GM12878 (cell line): Measurements from ENCODE around the gene KIAA1217. TPM values are rescaled to one million over a fixed set of nuclear protein-coding genes. Genes with fewer than 3 reads are reported as not detected.

Experiments used
- ATAC-seq: fragments of 200-7000 bp; cut with Tn5 transposase; 3 replicates; pipeline ENCODE4 v1.9.1; 2020; ENCODE audit warnings: mild to moderate bottlenecking, moderate library complexity
- BruUV-seq: library from RNA; stranded (reverse); fragments of 400-500 nt; replicated peaks from 2 replicates; lab custom pipeline; 2021; lab: Mats Ljungman, UMichigan
- CTCF ChIA-PET: fragments of 300-600 bp; sonication (Branson Sonifier 250); formaldehyde crosslinking; extraction: SDS; loops from one replicate; lab custom pipeline; 2021; ENCODE audit warnings: inconsistent platforms; lab: Yijun Ruan, JAX
- POLR2A ChIA-PET: fragments of 350-600 bp; formaldehyde crosslinking; extraction: SDS; loops from one replicate; lab custom pipeline; 2021; ENCODE audit warnings: inconsistent platforms; lab: Charles Lee
- RAD21 ChIA-PET: fragments of 300-600 bp; sonication (Branson Sonifier 250); formaldehyde crosslinking; loops from one replicate; lab custom pipeline; 2023; ENCODE audit warnings: antibody characterized with exemption; ENCODE audit not compliant: unreplicated experiment; lab: Charles Lee
- SMC1A ChIA-PET: fragments of 300-600 bp; sonication (Branson Sonifier 250); formaldehyde crosslinking; loops from one replicate; lab custom pipeline; 2023; ENCODE audit not compliant: unreplicated experiment, uncharacterized antibody; lab: Charles Lee
- DNase-seq: peaks from one replicate; pipeline ENCODE4 v3.0.0-alpha.2; 2011; ENCODE audit warnings: low read depth, low spot score
- FAIRE-seq: peaks from 3 replicates; lab custom pipeline; 2011; peaks lifted over from hg19 to GRCh38; lab: Jason Lieb, UNC
- H2AFZ ChIP-seq: 2 replicates; pipeline ENCODE4 v1.6.0; 2011; ENCODE audit warnings: low read depth, low read length, control low read depth; ENCODE audit not compliant: control insufficient read depth
- H3K27ac ChIP-seq: 2 replicates; pipeline ENCODE4 v1.5.1; 2011; ENCODE audit warnings: control low read depth; ENCODE audit not compliant: control insufficient read depth, insufficient read depth
- H3K27me3 ChIP-seq, 2 experiments: replicated peaks in 1 of 2; 2 replicates each; pipeline versions ENCODE4 v1.6.0 to v1.6.1; 2011; ENCODE audit warnings: low read length in 1 of 2; ENCODE audit not compliant: control insufficient read depth in 2 of 2, insufficient read depth in 2 of 2
- H3K36me3 ChIP-seq, 2 experiments: 2 replicates each; pipeline ENCODE4 v1.5.1; 2011; ENCODE audit warnings: low read length in 1 of 2; ENCODE audit not compliant: control insufficient read depth in 2 of 2, insufficient read depth in 2 of 2
- H3K4me1 ChIP-seq: 2 replicates; pipeline ENCODE4 v1.6.1; 2011; ENCODE audit warnings: mild to moderate bottlenecking, low read length, moderate library complexity, mixed read lengths; ENCODE audit not compliant: control insufficient read depth, insufficient read depth
- H3K4me2 ChIP-seq: 2 replicates; pipeline ENCODE4 v1.6.0; 2011; ENCODE audit warnings: control low read depth; ENCODE audit not compliant: control insufficient read depth, insufficient read depth
- H3K4me3 ChIP-seq: fragments of 200-600 bp; sonication (generic); 2 replicates; pipeline ENCODE4 v1.5.1; 2016
- H3K79me2 ChIP-seq: 2 replicates; pipeline ENCODE4 v1.6.0; 2011; ENCODE audit warnings: low read length; ENCODE audit not compliant: control insufficient read depth, insufficient read depth
- H3K9ac ChIP-seq: 2 replicates; pipeline ENCODE4 v1.8.0; 2011; ENCODE audit warnings: low read length, control low read depth, mixed read lengths; ENCODE audit not compliant: control insufficient read depth, insufficient read depth
- H3K9me3 ChIP-seq: replicated peaks from 3 replicates; pipeline ENCODE4 v1.5.1; 2011; ENCODE audit warnings: mild to moderate bottlenecking, low read length; ENCODE audit not compliant: control insufficient read depth, insufficient read depth
- H4K20me1 ChIP-seq: 2 replicates; pipeline ENCODE4 v1.6.0; 2011; ENCODE audit not compliant: control insufficient read depth, insufficient read depth
- BHLHE40 ChIP-seq, 2 experiments: fragments of 450-650 bp in 1 of 2; IDR thresholded peaks; 2 replicates each; pipeline ENCODE4 v1.6.1; 2011 to 2017; ENCODE audit warnings: low read depth in 2 of 2, borderline replicate concordance in 1 of 2, improper control_type of control experiment in 1 of 2, low read length in 1 of 2, mild to moderate bottlenecking in 1 of 2
- BRCA1 ChIP-seq: IDR thresholded peaks from 2 replicates; pipeline ENCODE4 v1.6.1; 2011; ENCODE audit warnings: low read depth, low read length, improper control_type of control experiment
- HDAC2 ChIP-seq: fragments of 200-600 bp; sonication (generic); IDR thresholded peaks from 2 replicates; pipeline ENCODE4 v1.6.1; 2017
- NBN ChIP-seq: fragments of 450-650 bp; IDR thresholded peaks from 2 replicates; pipeline ENCODE4 v1.6.1; 2016
- NRF1 ChIP-seq: conservative IDR thresholded peaks from 2 replicates; pipeline ENCODE4 v1.6.1; 2011; ENCODE audit warnings: mild to moderate bottlenecking, low read depth, low read length, improper control_type of control experiment
- RAD51 ChIP-seq: fragments of 450-650 bp; IDR thresholded peaks from 2 replicates; pipeline ENCODE4 v1.6.1; 2016; ENCODE audit warnings: moderate library complexity, mild to moderate bottlenecking, inconsistent platforms
- ZZZ3 ChIP-seq: IDR thresholded peaks from 2 replicates; pipeline ENCODE4 v1.6.1; 2011; ENCODE audit warnings: low read depth; ENCODE audit not compliant: control insufficient read depth, insufficient read length
- WGBS: methylation state at CpG from one replicate; pipeline ENCODE4 v1.1.6; 2016; ENCODE audit warnings: low lambda C conversion rate; ENCODE audit not compliant: insufficient replicate concordance, insufficient coverage; ENCODE audit errors: missing lambda C conversion rate; 5-methylcytosine and 5-hydroxymethylcytosine counted together
- in situ Hi-C: fragments of 300-500 bp; cut with MboI; formaldehyde crosslinking; loops from 9 replicates; pipeline ENCODE4 v1.14.3; 2018; ENCODE audit warnings: mixed read lengths
- intact Hi-C: fragments of 100-400 bp; cut with micrococcal nuclease; formaldehyde crosslinking; loops from one replicate; pipeline ENCODE4 v1.14.2; 2022; ENCODE audit not compliant: unreplicated experiment
- polyA plus RNA-seq, 11 experiments: library from polyadenylated mRNA; depleted of rRNA in 4 of 11; unstranded in 6 of 11; stranded (reverse) in 5 of 11; fragments of >200 nt; fragmentation: Nextera tagmentation in 4 of 11; fragmentation: Illumina TruSeq in 1 of 11; extraction: Ambion mirVana in 4 of 11; extraction: Trizol in 1 of 11; gene quantifications; 1 replicate in 1 of 11; 2 replicates in 10 of 11; pipeline versions ENCODE4 v1.2.1 to v1.2.3, GENCODE V29; 2011 to 2016; ENCODE audit warnings: inconsistent platforms in 2 of 11, missing spikeins in 2 of 11, low read depth in 1 of 11
- total RNA-seq, 4 experiments: library from RNA; depleted of rRNA in 3 of 4; stranded (reverse); fragments of >200 nt in 3 of 4; fragmentation: Illumina TruSeq in 1 of 4; extraction: Trizol in 1 of 4; gene quantifications; 2 replicates each; pipeline versions ENCODE4 v1.2.1 to v1.2.3, GENCODE V29; 2013 to 2021
- TF ChIP-seq, protein P1 (sequence below): fragments of 450-650 bp; IDR thresholded peaks from 2 replicates; pipeline ENCODE4 v1.6.1; 2017; ENCODE audit warnings: mild to moderate bottlenecking, moderate library complexity
- TF ChIP-seq, protein P2 (sequence below): fragments of 450-650 bp; IDR thresholded peaks from 2 replicates; pipeline ENCODE4 v1.6.1; 2018; ENCODE audit warnings: borderline replicate concordance, mild to moderate bottlenecking; ENCODE audit not compliant: partially characterized antibody
- TF ChIP-seq, protein P3 (sequence below): IDR thresholded peaks from 2 replicates; pipeline ENCODE4 v1.6.1; 2012; ENCODE audit warnings: low read depth, low read length, improper control_type of control experiment

The KIAA1217 gene
- total and polyA plus RNA-seq, 10 of the 15 experiments (the other 5 are each of a cell fraction or from before 2014, with no cell fraction given), result 0.57 to 3.8 (median 2.1) TPM

DNA sequence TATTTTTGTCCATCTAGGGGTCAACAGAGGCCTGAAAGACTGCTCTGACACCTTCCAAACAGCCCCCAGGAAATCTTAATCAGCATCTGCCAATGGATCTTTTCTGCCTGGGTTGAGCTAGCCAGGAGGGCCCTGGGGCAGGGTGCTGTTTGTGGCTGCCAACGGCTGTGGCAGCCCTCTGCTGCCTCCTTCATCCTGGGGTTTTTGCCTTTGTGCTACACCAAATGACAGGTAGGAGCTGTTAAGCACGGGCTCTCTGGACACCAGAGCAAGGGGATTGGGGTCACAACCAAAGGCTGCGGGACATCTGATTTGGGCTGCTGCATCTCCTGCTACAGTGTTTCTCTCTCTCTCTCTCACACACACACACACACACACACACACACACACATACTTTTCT is 2.0 kb upstream of the KIAA1217 start:
- Histone ChIP-seq H3K27me3 (no peaks in the 10 kb centered on the region), H3K27ac (no peak overlapping the region), H3K79me2 (no peaks in the 10 kb centered on the region; the same call in 1 of the 2 replicates), H4K20me1 (no peaks in the 10 kb centered on the region), H3K4me2 (no peak overlapping the region), H3K9ac (no peak overlapping the region), H3K4me3 (no peak overlapping the region), H3K4me1 (peaks cover 9% of the 10 kb centered on the region), H3K36me3 (no peaks in the 10 kb centered on the region), H2AFZ (no peak overlapping the region)
- no peak for ATAC-seq
- FAIRE-seq, result no peak
- DNase-seq, result no peak
- SMC1A ChIA-PET, result interaction anchor here (0.6 to 1.3 kb wide), 3 partner anchors 8 to 153 kb away, joined by 3 to 5 read pairs (median 3); no protein-coding TSS in a partner anchor
- BruUV-seq, result no TSS peak
- RAD21 ChIA-PET, result interaction anchor here (0.6 to 1.8 kb wide), 2 partner anchors 86 to 177 kb away, joined by 3 to 4 read pairs; no protein-coding TSS in a partner anchor
- in situ Hi-C loops (no loop called here), intact Hi-C loops (no loop called here)
- 73% methylated on average over 3 of the region's 3 CpGs for WGBS
- TF ChIP-seq, protein P1, sequence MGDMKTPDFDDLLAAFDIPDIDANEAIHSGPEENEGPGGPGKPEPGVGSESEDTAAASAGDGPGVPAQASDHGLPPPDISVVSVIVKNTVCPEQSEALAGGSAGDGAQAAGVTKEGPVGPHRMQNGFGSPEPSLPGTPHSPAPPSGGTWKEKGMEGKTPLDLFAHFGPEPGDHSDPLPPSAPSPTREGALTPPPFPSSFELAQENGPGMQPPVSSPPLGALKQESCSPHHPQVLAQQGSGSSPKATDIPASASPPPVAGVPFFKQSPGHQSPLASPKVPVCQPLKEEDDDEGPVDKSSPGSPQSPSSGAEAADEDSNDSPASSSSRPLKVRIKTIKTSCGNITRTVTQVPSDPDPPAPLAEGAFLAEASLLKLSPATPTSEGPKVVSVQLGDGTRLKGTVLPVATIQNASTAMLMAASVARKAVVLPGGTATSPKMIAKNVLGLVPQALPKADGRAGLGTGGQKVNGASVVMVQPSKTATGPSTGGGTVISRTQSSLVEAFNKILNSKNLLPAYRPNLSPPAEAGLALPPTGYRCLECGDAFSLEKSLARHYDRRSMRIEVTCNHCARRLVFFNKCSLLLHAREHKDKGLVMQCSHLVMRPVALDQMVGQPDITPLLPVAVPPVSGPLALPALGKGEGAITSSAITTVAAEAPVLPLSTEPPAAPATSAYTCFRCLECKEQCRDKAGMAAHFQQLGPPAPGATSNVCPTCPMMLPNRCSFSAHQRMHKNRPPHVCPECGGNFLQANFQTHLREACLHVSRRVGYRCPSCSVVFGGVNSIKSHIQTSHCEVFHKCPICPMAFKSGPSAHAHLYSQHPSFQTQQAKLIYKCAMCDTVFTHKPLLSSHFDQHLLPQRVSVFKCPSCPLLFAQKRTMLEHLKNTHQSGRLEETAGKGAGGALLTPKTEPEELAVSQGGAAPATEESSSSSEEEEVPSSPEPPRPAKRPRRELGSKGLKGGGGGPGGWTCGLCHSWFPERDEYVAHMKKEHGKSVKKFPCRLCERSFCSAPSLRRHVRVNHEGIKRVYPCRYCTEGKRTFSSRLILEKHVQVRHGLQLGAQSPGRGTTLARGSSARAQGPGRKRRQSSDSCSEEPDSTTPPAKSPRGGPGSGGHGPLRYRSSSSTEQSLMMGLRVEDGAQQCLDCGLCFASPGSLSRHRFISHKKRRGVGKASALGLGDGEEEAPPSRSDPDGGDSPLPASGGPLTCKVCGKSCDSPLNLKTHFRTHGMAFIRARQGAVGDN, result no peak
- TF ChIP-seq BRCA1, result no peak
- TF ChIP-seq HDAC2, result no peak
- TF ChIP-seq RAD51, result no peak
- TF ChIP-seq NRF1, result no peak
- TF ChIP-seq NBN, result no peak
- no peak for TF ChIP-seq BHLHE40 (IDR thresholded peaks at IDR 0.05; ENCODE audit: borderline replicate concordance in 1 of 2, low read depth in 2 of 2, low read length in 1 of 2)
- TF ChIP-seq ZZZ3, result no peak
- TF ChIP-seq, protein P2, sequence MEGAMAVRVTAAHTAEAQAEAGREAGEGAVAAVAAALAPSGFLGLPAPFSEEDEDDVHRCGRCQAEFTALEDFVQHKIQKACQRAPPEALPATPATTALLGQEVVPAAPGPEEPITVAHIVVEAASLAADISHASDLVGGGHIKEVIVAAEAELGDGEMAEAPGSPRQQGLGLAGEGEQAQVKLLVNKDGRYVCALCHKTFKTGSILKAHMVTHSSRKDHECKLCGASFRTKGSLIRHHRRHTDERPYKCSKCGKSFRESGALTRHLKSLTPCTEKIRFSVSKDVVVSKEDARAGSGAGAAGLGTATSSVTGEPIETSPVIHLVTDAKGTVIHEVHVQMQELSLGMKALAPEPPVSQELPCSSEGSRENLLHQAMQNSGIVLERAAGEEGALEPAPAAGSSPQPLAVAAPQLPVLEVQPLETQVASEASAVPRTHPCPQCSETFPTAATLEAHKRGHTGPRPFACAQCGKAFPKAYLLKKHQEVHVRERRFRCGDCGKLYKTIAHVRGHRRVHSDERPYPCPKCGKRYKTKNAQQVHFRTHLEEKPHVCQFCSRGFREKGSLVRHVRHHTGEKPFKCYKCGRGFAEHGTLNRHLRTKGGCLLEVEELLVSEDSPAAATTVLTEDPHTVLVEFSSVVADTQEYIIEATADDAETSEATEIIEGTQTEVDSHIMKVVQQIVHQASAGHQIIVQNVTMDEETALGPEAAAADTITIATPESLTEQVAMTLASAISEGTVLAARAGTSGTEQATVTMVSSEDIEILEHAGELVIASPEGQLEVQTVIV, result no peak
- TF ChIP-seq, protein P3, sequence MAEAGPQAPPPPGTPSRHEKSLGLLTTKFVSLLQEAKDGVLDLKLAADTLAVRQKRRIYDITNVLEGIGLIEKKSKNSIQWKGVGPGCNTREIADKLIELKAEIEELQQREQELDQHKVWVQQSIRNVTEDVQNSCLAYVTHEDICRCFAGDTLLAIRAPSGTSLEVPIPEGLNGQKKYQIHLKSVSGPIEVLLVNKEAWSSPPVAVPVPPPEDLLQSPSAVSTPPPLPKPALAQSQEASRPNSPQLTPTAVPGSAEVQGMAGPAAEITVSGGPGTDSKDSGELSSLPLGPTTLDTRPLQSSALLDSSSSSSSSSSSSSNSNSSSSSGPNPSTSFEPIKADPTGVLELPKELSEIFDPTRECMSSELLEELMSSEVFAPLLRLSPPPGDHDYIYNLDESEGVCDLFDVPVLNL, result no peak
- TF ChIP-seq, all 136 proteins: peak for 0
- CTCF ChIA-PET, result interaction anchor here (0.7 to 2.1 kb wide), 5 partner anchors 10 to 297 kb away, joined by 3 to 12 read pairs (median 3); no protein-coding TSS in a partner anchor
- POLR2A ChIA-PET, result no interaction called here
- no peaks in the 10 kb centered on the region for H3K9me3 ChIP-seq
